Spleen (tissue), 7 donors: ENCODE data around the gene HEYL.

ENCODE experiments used
- CTCF ChIP-seq, 11 experiments: fragments of 200-600 bp in 7 of 11; fragments of 450-650 bp in 4 of 11; sonication (generic) in 4 of 11; IDR thresholded peaks in 8 of 11; conservative IDR thresholded peaks in 3 of 11; 1 replicate in 7 of 11; 2 replicates in 4 of 11; pipeline versions ENCODE4 v1.4.0 to v1.8.0; 2016 to 2021; ENCODE audit warnings: antibody characterized with exemption in 11 of 11, inconsistent platforms in 4 of 11, mild to moderate bottlenecking in 1 of 11
- POLR2A ChIP-seq, 3 donors: fragments of 450-650 bp; IDR thresholded peaks; one replicate each; pipeline ENCODE4 v1.5.1; 2017; ENCODE audit warnings: antibody characterized with exemption in 3 of 3, mild to moderate bottlenecking in 1 of 3
- donor health status: DM: no; HTN: no; CAD: no; lungs with moderate emphysema.
- donor health status: DM: no; HTN: no; CAD: no.
- donor health status: DM: no; HTN: no; CAD: no.

- no peak for TF ChIP-seq CTCF (IDR thresholded peaks at IDR 0.05 in 8 of 11, conservative IDR thresholded peaks at IDR 0.05 in 3 of 11)
- no peak for TF ChIP-seq POLR2A (IDR thresholded peaks at IDR 0.05)
Observed at GRCh38 chr1:39647247-39647646, 7.8 kb upstream of the HEYL start.
